Measurements from ENCODE around the gene BRME1. TPM values are rescaled to one million over a fixed set of nuclear protein-coding genes. Genes with fewer than 3 reads are reported as not detected.

The BRME1 gene
- total RNA-seq, 1 donor from 2014 or later = 2.0 TPM

GRCh38 chr19:13894552-13894951, 11.4 kb downstream of the BRME1 start:
- no peaks in the 10 kb centered on the region for H3K9me3 ChIP-seq
- TF ChIP-seq, protein P1, sequence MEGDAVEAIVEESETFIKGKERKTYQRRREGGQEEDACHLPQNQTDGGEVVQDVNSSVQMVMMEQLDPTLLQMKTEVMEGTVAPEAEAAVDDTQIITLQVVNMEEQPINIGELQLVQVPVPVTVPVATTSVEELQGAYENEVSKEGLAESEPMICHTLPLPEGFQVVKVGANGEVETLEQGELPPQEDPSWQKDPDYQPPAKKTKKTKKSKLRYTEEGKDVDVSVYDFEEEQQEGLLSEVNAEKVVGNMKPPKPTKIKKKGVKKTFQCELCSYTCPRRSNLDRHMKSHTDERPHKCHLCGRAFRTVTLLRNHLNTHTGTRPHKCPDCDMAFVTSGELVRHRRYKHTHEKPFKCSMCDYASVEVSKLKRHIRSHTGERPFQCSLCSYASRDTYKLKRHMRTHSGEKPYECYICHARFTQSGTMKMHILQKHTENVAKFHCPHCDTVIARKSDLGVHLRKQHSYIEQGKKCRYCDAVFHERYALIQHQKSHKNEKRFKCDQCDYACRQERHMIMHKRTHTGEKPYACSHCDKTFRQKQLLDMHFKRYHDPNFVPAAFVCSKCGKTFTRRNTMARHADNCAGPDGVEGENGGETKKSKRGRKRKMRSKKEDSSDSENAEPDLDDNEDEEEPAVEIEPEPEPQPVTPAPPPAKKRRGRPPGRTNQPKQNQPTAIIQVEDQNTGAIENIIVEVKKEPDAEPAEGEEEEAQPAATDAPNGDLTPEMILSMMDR (IDR thresholded peaks at IDR 0.05) = no peak
- H3K4me3 ChIP-seq = no peak overlapping the region

DNA sequence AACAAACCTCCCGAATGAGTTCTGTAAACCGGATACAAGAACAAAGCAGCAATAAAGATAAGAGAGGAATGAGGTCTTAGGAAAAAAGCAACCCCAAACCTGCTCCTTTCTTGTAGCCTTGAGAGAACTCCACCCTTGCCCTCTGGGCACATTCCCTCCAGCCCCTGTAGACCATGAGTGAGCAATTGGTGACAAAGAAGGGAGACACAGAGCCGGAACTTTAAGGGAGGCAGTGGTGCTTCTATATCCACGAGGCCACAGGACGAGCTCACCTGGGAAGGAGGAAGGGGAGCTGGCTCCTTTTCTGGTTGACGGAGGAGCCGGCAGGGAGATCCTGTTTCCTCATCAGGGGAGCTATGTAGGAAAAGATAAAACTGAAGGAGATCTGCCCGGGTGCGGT, 13.0 kb downstream of the BRME1 start:
- Histone ChIP-seq H3K27ac (no peak overlapping the region), H3K27me3 (ENCODE audit: low read depth) (no peaks in the 10 kb centered on the region), H3K4me3 (no peak overlapping the region), H3K36me3 (no peaks in the 10 kb centered on the region), H3K9me3 (no peaks in the 10 kb centered on the region), H3K4me1 (no peaks in the 10 kb centered on the region)
- no peak for DNase-seq
- intact Hi-C loops (cut with DNase I) = no loop called here
- TF ChIP-seq, protein P1 (IDR thresholded peaks at IDR 0.05) = no peak
- no peak for ATAC-seq

More at GRCh38 chr19:13894552-13894951, 11.4 kb downstream of the BRME1 start:
- Histone ChIP-seq H3K27ac (no peak overlapping the region), H3K4me1 (no peaks in the 10 kb centered on the region), H3K27me3 (ENCODE audit: low read depth) (no peaks in the 10 kb centered on the region), H3K36me3 (no peaks in the 10 kb centered on the region)
- no peak for DNase-seq
- no peak for ATAC-seq
- intact Hi-C loops (cut with DNase I) = no loop called here

DNA sequence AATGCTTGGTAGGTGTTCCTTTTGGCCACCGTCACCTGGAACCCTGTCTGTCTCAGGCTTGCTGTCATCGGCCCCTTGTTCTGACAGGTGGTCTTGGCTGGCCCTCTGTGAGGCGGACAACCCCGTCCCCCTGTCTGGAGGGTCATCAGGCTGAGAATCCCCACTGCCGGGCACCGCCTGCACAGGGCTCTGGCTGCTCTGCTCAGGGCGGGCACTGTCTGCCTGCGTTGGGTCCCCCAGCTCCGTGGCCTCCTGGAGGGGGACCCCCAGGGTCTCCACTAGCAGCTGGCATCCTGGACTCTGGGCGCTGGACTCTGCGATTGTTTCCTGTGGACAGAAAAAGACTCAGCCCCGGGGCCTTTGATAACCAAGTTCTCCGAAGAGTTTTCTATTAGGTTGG, 15.8 kb downstream of the BRME1 start:
- intact Hi-C loops (cut with DNase I) = no loop called here
- H3K4me3 ChIP-seq = no peak overlapping the region
- H3K27ac ChIP-seq = no peak overlapping the region
- no peaks in the 10 kb centered on the region for H3K9me3 ChIP-seq
- ATAC-seq (peak in 1 of 2 donors; percentile 9), DNase-seq (no peak)
- TF ChIP-seq, protein P1 (IDR thresholded peaks at IDR 0.05) = no peak
- H3K27me3 ChIP-seq (ENCODE audit: low read depth) = no peaks in the 10 kb centered on the region
- no peaks in the 10 kb centered on the region for H3K36me3 ChIP-seq
- H3K4me1 ChIP-seq = no peaks in the 10 kb centered on the region

GRCh38 chr19:13888281-13888680, 17.6 kb downstream of the BRME1 start:
- no peaks in the 10 kb centered on the region for H3K27me3 ChIP-seq (ENCODE audit: low read depth)
- TF ChIP-seq, protein P1 (IDR thresholded peaks at IDR 0.05) = no peak
- H3K4me3 ChIP-seq = no peak overlapping the region
- no peak for ATAC-seq
- H3K9me3 ChIP-seq = no peaks in the 10 kb centered on the region
- no peak overlapping the region for H3K27ac ChIP-seq
- no peaks in the 10 kb centered on the region for H3K4me1 ChIP-seq
- no peak for DNase-seq
- no peaks in the 10 kb centered on the region for H3K36me3 ChIP-seq
- intact Hi-C loops (cut with DNase I) = no loop called here

DNA sequence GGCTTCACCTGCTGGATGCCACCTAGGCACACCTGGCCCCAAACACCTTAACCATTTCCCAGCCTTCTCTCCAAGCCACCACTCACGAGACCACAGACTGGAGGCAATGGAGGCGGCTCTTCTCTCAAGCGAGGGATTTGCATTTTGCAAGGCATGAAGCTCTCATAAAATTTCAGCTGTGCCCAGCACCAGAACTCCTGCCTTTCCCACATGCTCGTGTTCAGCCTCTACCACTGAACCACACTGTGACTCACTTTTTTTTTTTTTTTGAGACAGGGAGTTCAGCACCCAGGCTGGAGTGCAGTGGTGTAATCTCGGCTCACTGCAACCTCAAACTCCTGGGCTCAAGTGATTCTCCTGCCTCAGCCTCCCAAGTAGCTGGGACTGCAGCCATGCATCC, 18.4 kb downstream of the BRME1 start:
- no peak overlapping the region for H3K27ac ChIP-seq
- TF ChIP-seq, protein P1 (IDR thresholded peaks at IDR 0.05) = no peak

DNA sequence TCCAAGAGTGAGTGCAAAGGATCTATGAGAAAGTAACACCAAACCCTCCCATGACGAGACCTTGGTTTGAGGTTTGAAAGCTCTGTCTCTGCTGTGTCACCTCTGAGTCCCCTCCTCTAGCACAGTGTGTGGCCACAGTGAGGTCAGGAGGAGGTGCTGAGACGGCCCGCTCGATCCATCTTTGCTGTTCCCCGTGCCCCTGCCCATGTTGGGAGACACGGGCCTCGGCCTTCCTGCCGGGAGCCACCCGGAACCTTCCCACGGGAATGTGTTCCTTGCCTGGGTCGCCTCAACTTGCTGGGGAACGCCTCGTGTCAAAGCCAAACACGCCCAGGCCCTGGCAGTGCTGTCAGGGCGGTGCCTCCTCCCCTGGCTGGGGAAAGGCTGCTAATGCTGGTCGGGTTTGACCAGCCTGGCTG, 18.9 kb downstream of the BRME1 start:
- Histone ChIP-seq H3K4me3 (no peak overlapping the region), H3K9me3 (no peaks in the 10 kb centered on the region), H3K27ac (no peak overlapping the region), H3K4me1 (peaks cover under 1% of the 10 kb centered on the region), H3K36me3 (no peaks in the 10 kb centered on the region), H3K27me3 (ENCODE audit: low read depth) (no peaks in the 10 kb centered on the region)
- DNase-seq = no peak
- intact Hi-C loops (cut with DNase I) = no loop called here
- TF ChIP-seq, protein P1 (IDR thresholded peaks at IDR 0.05) = no peak
- peak in 1 of 2 donors; percentile 17 for ATAC-seq

More for the DNA sequence above, 18.4 kb downstream of the BRME1 start:
- DNase-seq (no peak), ATAC-seq (no peak)
- Histone ChIP-seq H3K36me3 (no peaks in the 10 kb centered on the region), H3K27me3 (ENCODE audit: low read depth) (no peaks in the 10 kb centered on the region), H3K4me1 (no peaks in the 10 kb centered on the region), H3K9me3 (no peaks in the 10 kb centered on the region), H3K4me3 (no peak overlapping the region)
- intact Hi-C loops (cut with DNase I) = no loop called here
